Upper lobe of left lung (tissue), 4 donors: ENCODE data around the gene CCDC136.

ENCODE experiments used
- CTCF ChIP-seq, 6 experiments: fragments of 450-650 bp in 4 of 6; fragments of 200-600 bp in 2 of 6; sonication (generic) in 2 of 6; IDR thresholded peaks; one replicate each; pipeline ENCODE4 v1.5.1; 2016 to 2019; ENCODE audit warnings: antibody characterized with exemption in 6 of 6
- POLR2A ChIP-seq, 4 donors: fragments of 450-650 bp; IDR thresholded peaks; one replicate each; pipeline ENCODE4 v1.5.1; 2016 to 2017; ENCODE audit warnings: antibody characterized with exemption in 4 of 4, mild to moderate bottlenecking in 2 of 4
- POLR2AphosphoS5 ChIP-seq, 2 donors: sonication (generic); formaldehyde crosslinking; IDR thresholded peaks; one replicate each; pipeline ENCODE4 v1.5.1; 2017; ENCODE audit warnings: antibody characterized with exemption in 2 of 2

GRCh38 chr7:128844777-128845311 is 53.1 kb downstream of the CCDC136 start:
- no peak for TF ChIP-seq POLR2AphosphoS5 (IDR thresholded peaks at IDR 0.05)
- TF ChIP-seq CTCF (IDR thresholded peaks at IDR 0.05): no peak
- no peak for TF ChIP-seq POLR2A (IDR thresholded peaks at IDR 0.05)
